ENCODE data around the gene PDE11A.

- TF ChIP-seq ZFX (IDR thresholded peaks at IDR 0.05) (no peak), CTCF (conservative IDR thresholded peaks at IDR 0.05) (no peak)
Measured at GRCh38 chr2:177675350-177675821, 397.2 kb downstream of the PDE11A start.

Data from C4-2B (cell line).